Measurements from ENCODE around the gene CRELD2. TPM values are rescaled to one million over a fixed set of nuclear protein-coding genes. Genes with fewer than 3 reads are reported as not detected.
"Not testable (repeated sequence)": the region's sequence is repeated elsewhere in the genome, so short reads cannot be mapped to it uniquely, and the experiment has no call there.

Gene CRELD2
- total RNA-seq, 2 donors from 2014 or later = 46.1 to 60.1 TPM

DNA sequence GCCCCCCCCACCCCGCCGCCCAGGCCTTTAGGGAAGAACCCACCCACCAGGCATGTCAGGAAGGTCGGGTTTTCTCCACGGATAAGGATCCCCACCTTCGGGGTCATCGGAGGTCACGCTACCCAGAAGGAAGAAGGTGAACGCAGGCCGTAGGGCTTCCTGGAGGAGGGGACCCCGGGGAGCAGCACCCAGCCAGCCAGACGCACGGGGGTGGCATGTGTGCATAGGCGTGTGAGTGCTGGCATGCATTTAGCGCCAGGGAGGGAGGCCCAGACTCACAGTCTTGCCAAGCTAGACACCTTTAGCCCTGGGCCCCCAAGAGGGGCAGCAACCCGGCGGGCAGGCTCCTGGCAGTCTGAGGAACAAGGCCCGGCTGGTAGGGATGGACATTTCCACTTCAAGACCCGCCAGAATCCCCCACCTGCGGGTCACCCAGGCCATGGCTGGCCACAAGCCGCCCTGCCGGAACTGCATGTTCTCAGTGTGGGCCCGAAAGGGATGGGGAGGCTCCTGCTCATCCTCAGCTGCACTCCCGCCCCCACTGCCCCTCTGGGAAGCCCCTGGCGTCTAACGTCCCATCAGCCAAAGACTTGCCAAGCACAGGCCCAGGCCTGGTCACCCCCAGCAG is 25.5 kb downstream of the CRELD2 start:
- Histone ChIP-seq H3K27ac (no peak overlapping the region), H3K4me3 (no peak overlapping the region), H3K27me3 (replicated peaks; ENCODE audit: insufficient read depth) (no peaks in the 10 kb centered on the region), H3K4me1 (ENCODE audit: control insufficient read depth in 1 of 2, low read depth in 2 of 2) (no peaks in the 10 kb centered on the region), H3K9me3 (no peaks in the 10 kb centered on the region), H3K36me3 (no peaks in the 10 kb centered on the region)
- TF ChIP-seq, protein P1, sequence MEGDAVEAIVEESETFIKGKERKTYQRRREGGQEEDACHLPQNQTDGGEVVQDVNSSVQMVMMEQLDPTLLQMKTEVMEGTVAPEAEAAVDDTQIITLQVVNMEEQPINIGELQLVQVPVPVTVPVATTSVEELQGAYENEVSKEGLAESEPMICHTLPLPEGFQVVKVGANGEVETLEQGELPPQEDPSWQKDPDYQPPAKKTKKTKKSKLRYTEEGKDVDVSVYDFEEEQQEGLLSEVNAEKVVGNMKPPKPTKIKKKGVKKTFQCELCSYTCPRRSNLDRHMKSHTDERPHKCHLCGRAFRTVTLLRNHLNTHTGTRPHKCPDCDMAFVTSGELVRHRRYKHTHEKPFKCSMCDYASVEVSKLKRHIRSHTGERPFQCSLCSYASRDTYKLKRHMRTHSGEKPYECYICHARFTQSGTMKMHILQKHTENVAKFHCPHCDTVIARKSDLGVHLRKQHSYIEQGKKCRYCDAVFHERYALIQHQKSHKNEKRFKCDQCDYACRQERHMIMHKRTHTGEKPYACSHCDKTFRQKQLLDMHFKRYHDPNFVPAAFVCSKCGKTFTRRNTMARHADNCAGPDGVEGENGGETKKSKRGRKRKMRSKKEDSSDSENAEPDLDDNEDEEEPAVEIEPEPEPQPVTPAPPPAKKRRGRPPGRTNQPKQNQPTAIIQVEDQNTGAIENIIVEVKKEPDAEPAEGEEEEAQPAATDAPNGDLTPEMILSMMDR (IDR thresholded peaks at IDR 0.05) = no peak
- ATAC-seq (ENCODE audit: insufficient number of reproducible peaks, low FRiP score, low read depth) = no peak
- DNase-seq (ENCODE audit: low spot score) = no peak

DNA sequence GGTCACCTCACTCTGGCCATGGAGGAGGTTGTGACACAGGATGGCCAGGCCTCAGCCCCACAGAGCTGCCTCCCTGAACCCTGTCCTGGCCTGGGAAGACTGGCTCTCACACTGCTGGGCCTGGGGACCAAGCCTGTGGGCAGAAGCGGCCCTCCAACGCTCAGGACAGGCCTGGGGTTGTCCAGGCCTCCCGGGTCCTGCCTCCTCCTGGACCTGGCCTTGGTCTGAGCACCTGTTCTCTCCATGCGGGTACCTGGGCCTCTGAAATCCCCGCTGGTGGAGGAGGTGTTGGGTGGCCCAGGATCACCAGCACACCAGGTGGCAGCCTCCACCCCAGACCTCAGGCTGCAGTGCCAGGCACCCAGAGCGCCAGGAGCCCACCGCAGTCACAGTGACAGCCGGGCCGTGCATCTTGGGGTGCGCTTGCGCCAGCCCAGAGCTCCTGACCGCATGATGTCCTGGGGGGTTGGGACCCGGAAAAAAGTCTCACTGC is 26.0 kb downstream of the CRELD2 start:
- Histone ChIP-seq H3K4me1 (ENCODE audit: control insufficient read depth in 1 of 2, low read depth in 2 of 2) (no peaks in the 10 kb centered on the region), H3K9me3 (no peaks in the 10 kb centered on the region), H3K36me3 (no peaks in the 10 kb centered on the region), H3K27ac (no peak overlapping the region), H3K27me3 (replicated peaks; ENCODE audit: insufficient read depth) (no peaks in the 10 kb centered on the region), H3K4me3 (no peak overlapping the region)
- ATAC-seq (ENCODE audit: insufficient number of reproducible peaks, low FRiP score, low read depth) (no peak), DNase-seq (ENCODE audit: low spot score) (no peak)
- TF ChIP-seq, protein P1 (IDR thresholded peaks at IDR 0.05) = no peak

DNA sequence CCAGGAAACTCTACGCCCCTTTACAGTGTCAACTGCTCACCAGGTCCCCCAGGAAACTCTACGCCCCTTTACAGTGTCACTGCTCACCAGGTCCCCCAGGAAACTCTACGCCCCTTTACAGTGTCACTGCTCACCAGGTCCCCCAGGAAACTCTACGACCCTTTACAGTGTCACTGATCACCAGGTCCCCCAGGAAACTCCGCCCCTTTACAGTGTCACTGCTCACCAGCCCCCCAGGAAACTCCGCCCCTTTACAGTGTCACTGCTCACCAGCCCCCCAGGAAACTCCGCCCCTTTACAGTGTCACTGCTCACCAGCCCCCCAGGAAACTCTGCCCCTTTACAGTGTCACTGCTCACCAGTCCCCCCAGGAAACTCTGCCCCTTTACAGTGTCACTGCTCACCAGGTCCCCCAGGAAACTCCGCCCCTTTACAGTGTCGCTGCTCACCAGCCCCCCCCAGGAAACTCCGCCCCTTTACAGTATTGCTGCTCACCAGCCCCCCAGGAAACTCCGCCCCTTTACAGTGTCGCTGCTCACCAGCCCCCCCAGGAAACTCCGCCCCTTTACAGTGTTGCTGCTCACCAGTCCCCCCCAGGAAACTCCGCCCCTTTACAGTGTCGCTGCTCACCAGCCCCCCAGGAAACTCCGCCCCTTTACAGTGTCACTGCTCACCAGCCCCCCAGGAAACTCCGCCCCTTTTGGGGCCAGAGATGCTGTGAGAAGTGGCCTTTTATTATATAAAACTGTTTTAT is 26.8 kb downstream of the CRELD2 start:
- H3K36me3 ChIP-seq; H3K27ac ChIP-seq; H3K27me3 ChIP-seq (replicated peaks; ENCODE audit: insufficient read depth); DNase-seq (ENCODE audit: low spot score); H3K4me3 ChIP-seq; H3K9me3 ChIP-seq; ATAC-seq (ENCODE audit: insufficient number of reproducible peaks, low FRiP score, low read depth); H3K4me1 ChIP-seq (ENCODE audit: control insufficient read depth in 1 of 2, low read depth in 2 of 2): not testable (repeated sequence)

DNA sequence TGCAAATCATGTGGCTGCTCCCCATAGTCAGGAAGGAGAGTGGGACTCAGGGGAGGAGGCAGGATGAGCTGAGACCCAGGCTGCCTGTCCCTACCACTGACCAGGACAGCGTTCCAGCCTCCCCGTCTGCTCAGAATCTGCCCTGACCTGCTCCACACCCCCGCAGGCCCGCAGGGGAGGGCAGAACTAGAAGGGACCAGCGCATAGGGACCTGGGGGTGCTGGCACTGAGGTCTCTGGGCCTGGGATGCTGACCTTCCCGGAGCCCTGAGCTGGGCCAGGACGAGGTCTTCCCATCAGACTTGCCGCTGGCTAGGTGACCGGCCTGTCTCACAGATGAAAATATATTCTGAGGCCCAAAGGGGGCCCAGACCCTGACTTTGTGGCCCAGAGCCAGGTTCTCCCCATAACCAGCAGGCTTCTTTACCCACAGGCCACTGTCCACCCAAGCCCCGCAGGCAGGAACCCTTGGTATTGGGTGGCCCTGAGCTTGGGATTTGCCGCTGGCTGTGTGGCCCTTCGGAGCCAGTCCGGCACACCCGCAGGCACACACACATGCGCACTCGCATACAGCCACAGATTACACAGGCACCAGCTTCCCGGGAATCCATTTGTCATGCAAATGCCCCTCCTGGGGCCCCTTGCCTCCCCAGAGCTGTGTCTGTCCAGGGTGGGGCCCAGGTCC is 28.3 kb downstream of the CRELD2 start:
- no peak for DNase-seq (ENCODE audit: low spot score)
- peaks cover 0 to 2% of the 10 kb centered on the region in 2 donors for H3K4me1 ChIP-seq (ENCODE audit: control insufficient read depth in 1 of 2, low read depth in 2 of 2)
- TF ChIP-seq, protein P1 (IDR thresholded peaks at IDR 0.05) = no peak
- no peaks in the 10 kb centered on the region for H3K27me3 ChIP-seq (replicated peaks; ENCODE audit: insufficient read depth)
- ATAC-seq (ENCODE audit: insufficient number of reproducible peaks, low FRiP score, low read depth) = no peak
- H3K4me3 ChIP-seq = no peak overlapping the region
- H3K36me3 ChIP-seq = no peaks in the 10 kb centered on the region
- no peak overlapping the region for H3K27ac ChIP-seq
- no peaks in the 10 kb centered on the region for H3K9me3 ChIP-seq

DNA sequence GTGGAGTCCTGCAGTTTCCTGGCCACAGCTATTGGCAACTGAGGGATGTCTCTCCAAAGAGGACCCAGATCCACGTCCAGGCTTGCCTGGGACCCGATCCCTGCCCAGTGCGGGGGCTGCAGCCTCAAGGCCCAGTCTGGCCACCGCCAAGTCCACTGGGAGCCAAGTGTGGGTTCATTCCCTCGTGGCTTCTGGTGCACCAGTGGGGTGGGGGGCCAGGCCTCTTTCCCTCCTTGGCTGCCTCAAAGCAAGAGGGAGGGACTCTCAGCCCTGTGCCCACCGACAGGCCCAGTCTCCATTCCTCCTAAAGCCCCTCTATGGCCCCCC is 28.8 kb downstream of the CRELD2 start:
- ATAC-seq (ENCODE audit: insufficient number of reproducible peaks, low FRiP score, low read depth) = no peak
- TF ChIP-seq, protein P1 (IDR thresholded peaks at IDR 0.05) = no peak
- H3K36me3 ChIP-seq = no peaks in the 10 kb centered on the region
- DNase-seq (ENCODE audit: low spot score) = no peak
- H3K4me1 ChIP-seq (ENCODE audit: control insufficient read depth in 1 of 2, low read depth in 2 of 2) = peaks cover 0 to 7% of the 10 kb centered on the region in 2 donors
- H3K4me3 ChIP-seq = no peak overlapping the region
- no peaks in the 10 kb centered on the region for H3K27me3 ChIP-seq (replicated peaks; ENCODE audit: insufficient read depth)
- H3K9me3 ChIP-seq = no peaks in the 10 kb centered on the region
- no peak overlapping the region for H3K27ac ChIP-seq
